HG03060 (cell line): ENCODE results near the gene IL4I1.

Experiments
- ATAC-seq: cut with Tn5 transposase; IDR thresholded peaks from one replicate; pipeline ENCODE4 v1.9.1; 2021; ENCODE audit warnings: low read depth, moderate number of reproducible peaks; ENCODE audit not compliant: unreplicated experiment

Gene IL4I1

DNA sequence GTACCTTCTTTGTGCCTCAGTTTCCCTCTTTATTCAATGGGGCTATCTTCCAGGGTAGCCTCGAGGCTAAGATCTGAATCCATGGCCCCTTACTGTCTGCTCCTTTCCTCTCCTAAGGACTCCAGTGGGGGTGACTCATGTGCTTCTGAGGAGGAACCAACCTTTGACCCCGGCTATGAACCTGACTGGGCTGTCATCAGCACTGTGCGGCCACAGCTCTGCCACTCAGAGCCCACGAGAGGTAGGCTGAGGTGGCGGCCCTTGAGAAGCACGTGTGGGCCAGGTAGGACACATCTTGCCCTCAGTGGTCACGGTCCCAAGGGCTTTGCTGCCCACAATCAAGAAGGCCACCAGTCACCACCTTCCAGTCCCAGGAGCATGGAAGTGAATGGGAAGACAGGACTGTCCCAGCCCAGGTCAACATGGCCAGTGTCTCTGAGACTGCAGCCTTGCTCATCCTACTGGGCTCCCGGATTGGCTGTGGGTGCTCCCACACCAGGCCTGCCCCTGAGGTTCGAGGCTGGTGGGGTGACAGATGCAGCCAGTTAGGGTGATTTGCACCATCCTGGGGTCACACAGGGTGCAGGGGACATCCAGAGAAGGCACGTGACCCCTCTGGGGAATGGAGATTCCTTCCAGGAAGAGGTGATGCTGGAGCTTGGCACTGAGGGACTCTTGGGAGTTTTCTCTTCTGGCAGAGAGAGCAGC, 16.4 kb downstream of the IL4I1 start:
- no peak for ATAC-seq

DNA sequence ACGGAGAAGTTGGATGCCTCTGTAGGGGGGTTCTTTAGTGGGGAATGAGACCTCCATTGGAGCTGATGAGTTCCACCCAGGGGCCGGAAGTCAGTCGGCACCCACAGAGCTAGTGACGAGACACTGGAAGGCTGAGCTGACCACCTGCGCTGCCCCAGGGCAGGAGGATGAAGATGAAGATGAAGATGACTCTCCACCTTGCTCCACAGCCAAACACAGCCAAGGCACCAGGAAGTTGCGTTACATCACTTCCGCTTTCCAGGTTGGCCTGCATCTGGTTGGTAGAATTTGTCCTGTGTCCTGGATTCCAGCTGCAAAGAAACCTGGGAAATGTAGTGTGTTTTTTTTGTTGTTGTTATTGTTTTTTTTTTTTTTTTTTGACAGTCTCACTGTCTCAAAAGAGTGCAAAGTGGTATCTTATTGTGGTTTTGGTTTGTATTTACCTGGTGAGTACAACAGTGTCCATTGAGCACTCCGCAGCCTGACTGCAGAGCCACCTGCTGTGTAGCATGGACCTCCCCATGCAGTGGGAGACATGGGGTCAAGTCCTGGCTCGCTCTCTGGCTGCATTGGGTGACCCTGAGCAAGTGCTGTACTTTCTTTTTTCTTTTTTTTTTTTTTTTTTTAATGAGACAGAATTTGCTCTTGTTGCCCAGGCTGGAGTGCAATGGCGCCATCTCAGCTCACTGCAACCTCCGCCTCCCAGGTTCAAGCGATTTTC, 17.3 kb downstream of the IL4I1 start:
- ATAC-seq = no peak

DNA sequence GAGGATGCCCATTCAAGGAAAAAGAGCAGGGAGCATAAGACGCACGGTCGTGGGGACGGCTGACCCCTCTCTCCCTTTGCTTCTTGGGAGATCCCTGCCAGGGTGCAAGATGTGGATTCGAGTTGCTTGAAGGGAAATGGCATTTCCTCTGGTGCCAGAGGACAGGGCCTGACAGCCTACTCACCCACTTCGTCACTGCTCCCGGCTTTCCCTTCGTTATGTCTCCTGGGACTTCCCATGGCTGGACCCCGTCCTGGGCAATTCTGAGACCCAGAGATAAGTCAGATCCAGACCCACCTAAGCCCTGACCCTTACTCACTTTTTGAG, 18.0 kb downstream of the IL4I1 start:
- no peak for ATAC-seq

DNA sequence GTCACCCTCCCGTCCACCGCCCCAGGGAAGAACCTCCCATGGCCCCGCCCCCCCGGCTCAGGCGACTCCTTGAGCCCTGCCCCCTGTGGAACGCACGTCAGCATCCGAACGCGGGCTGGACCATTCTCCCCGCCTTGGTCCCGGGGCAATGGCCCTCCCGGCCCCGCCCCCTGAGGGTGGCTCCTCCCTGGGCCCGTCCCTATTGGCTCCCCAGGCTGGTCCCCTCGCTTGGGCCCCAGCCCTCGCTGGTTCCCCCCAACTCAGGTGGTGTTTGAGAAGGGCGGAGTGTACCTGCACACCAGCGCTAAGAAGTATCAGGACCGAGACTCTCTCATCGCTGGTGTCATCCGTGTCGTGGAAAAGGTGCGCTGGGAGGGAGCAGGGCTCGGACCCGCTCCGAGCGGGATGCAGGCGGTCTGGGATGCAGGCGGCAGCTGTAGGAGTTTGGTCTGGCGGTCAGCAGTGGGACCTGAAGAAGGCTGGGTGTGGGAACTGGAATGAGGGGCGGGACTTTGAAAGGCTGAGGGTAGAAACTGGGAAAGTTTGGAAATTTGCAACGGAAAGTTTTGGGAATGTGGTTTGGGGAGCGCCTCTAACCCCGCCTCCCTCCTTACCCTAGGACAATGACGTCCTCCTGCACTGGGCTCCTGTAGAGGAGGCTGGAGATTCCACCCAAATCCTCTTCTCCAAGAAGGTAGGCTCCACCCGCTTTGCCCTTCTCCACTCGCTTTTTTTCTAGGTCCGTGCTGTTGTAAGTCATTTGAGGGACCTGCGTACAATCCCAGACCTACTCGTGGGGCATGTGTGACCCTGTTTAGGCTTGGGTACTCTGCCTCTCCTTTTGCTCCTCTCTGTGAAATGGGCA, 18.6 kb downstream of the IL4I1 start:
- ATAC-seq = peak; percentile 16

DNA sequence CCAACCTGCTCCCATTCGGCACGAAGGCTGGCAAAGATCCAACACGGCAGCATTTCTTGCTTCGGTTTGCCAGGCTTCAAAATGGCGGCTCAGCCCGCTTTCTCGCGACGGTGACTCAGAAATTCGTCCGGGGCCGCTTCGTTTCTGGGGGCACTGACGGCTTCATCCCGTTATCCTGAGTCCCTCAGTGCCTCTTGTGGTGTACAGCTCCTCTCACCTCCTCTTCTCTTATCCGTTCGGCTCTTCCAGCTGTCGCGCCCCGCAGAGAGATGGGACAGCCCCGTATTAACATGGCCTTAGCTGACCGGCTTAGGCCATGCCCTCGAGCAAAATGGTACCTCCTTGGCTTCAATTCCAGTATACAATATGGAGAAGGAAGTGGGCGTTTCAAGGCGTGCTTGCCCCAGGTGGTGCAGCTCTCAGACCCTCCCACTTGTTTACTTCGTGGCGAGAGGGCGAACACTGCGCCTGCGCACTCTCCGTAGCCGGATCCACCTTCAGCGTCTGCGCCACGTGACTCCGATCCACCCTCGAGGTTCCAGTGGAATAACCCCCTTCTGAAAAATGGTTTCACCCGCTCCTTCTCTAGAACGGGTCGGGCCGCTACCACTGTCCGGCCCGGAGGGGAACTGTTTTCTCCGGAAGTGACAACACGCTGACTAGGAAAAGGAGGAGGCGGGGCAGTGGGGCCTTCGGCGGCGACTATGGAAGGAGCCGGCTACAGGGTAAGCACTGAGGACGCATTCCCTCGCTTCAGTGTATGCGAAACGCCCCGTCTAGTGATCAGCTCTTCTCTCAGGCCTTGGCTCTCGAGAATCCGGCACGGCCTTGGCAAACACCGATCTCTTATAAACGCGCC, 19.4 kb downstream of the IL4I1 start, which contains the start of the genes AKT1S1 and TBC1D17:
AKT1S1 (minus strand) TSS at position 336 of the 859 bp plus-strand sequence. CDS start 4,060 bp downstream, outside the sequence.
TBC1D17 (plus strand) TSS at position 683 of the 859 bp plus-strand sequence; CDS start at position 705, 22 bp downstream.
- peak; percentile 60 for ATAC-seq

DNA sequence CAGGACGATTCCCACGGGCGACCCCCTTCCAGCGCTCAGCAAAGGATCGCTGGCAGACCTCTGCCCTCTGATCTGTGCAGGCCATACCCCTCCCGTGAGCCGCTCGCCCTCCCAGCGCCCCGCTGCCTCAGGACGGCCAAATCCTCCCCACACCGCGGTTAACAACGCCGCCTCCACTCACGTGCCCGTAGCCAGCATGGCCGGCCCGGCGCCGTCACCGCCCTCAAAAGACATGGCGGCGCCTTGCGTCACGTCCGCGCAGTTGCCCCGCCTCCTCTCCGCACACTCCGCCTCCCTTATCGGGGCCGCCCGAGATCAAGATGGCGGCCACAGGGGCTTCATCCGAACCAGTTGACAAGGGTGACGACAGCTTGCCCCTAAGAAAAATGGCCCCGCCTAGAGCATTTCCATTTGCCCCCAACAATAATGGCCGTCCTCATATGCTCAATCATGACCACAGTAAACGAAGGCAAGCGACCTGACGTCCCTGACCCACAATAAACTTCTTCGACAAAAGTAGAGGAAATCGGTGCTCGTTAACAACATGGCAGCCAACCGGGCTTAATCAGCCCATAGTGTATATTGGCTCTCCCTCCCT, 20.2 kb downstream of the IL4I1 start:
- ATAC-seq = peak; percentile 30

DNA sequence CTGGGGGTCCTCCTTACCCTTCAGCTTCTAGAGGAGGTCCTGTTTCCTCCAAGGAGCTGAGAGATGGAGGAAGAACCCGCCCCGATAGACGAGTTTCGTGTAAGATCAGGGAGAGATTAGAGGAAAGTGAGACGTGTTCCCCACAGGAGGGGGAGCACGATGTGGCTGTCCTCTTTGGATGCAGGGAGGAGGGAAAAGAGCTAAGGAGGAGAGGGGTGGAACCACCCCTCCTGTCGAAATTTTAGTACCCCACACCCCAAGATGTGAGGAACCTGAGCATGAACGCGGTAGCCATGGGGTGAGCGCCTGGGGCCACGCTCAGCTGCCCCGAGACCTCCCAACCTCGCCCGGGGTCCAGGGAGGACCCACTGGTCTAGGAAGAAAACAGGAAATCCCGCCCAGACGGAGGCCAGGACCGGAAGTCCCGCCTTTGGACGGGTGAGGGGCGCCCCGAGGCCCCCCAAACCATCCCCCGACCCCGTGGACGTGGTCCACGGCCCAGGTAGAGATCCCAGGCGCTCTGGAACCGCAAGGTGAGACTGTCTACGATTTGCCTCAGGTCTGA, 20.7 kb downstream of the IL4I1 start:
- ATAC-seq = no peak

DNA sequence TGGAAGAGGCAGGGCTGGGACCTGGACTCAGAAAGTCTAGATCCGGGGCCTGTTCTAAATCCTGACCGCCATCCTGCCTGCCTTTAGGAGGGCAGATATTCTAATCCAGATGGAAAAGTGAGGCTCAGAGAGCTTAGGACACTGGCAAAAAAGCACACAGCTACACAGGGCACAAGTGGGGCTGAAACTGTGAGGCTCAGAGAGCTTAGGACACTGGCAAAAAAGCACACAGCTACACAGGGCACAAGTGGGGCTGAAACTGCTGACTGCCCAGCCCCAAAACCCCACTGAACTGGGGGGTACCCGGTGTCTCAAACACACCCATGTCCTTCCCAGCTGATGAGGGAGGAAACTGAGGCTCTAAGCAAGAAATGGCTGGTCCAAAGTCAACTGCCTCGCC, 21.5 kb downstream of the IL4I1 start:
- no peak for ATAC-seq

DNA sequence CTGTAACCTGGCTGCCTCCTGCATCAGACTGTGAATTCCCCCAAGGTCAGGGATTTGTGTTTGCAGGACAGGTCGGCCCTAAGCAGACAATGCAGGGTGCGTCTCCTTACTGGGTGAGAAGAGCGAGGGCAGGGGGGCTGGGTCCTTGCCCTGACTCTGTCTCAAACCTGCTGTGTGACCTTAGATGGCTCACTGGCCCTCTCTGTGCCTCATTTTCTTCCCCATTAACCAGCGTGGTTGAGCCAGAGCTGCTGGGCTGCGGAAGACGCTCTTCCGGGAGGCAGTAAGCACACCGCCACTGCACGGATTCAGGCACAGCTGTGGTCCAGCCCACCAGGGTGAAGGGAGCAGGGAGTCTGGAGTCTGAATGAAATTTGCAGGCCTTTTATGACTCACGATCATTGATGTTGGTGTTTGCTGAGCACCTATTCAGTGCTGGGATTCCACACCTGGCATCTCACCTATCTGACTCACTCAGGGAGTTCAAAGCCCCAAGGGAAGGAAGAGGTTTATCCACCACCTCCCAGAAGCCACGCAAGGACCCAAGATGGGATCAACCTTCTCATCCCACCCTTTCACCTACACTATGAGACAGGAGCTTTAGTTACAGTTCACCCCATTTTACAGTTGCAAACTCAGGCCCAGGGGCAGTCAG, 22.1 kb downstream of the IL4I1 start:
- no peak for ATAC-seq

DNA sequence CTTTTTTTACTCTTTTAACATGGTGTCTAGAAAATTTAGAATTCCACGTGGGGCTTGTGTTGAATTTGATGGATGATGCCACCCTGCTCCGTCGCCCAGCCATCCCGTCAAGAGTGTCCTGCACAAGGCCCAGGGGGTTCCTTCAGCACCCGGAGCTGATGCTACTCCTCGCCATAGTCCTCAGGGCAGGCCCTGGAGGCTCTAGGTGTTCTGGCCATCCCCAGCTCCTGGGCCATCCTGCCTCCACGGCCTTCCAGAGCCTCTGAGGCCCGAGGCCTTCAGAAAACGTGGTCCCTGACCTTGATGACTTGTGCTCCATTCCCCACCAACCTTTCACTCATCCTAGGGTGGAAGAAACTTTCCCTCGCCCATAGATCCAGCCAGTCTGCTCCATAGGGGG, 22.9 kb downstream of the IL4I1 start:
- no peak for ATAC-seq

DNA sequence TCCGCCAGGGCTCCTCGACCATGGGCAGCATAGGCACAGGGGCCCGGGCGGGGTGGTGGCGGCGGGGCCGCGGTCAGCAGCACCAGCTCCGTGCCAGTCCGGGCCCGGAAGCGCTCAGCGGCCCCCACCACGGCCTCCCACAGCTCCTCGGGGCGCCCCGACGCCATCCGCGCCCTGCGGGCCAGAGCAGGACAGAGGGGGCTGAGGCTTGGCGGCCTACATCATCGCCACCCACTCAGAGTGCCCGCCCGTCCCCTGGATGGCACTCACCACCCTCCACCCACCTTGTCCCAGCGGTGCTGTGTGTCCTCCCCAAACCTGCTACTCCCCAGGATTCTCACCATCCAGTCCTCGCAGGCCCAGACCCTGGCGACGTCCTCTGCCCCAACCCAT, 23.6 kb downstream of the IL4I1 start:
- ATAC-seq = no peak

DNA sequence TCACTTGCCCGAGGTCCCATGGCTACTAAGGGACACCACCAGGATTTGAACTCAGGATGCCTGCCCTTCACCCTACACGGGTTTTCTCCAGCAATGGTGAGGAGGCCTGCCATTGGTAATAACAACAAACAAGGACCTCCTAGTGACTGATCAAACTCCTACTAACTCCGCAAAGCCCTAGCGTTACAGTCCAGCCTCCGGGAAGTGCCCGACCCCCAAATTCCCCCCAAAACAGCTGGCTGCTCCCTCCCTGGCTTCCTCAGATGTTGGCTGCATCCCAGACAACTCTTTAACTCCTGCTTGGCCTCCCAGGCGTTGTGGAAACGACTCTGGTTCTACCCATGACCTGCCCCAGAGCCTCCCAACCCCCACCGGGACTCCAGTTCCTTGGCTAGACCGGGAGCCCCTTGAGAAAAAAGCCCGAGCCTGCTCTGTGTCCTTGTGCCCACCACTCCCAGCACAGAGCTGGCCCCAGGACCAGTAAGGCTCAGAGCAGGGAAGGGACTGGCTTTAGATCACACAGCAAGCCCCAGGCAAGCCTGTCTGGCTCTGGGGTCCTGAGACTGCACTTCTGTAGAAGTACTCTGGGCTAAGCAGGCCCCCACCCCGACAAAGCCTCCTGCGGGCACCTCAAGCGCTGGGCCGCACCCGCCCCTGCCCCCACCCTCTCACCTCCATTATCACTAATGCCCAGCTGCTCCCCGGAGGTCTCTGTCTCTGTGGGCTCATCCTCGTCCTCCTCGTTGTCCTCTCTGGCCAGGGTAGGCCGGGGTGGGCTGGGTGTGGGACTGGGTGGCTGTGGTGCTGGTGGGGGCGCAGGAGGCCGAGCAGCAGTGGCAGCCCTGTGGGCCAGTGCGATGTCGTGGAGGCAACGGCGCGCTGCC, 24.2 kb downstream of the IL4I1 start:
- ATAC-seq = no peak

DNA sequence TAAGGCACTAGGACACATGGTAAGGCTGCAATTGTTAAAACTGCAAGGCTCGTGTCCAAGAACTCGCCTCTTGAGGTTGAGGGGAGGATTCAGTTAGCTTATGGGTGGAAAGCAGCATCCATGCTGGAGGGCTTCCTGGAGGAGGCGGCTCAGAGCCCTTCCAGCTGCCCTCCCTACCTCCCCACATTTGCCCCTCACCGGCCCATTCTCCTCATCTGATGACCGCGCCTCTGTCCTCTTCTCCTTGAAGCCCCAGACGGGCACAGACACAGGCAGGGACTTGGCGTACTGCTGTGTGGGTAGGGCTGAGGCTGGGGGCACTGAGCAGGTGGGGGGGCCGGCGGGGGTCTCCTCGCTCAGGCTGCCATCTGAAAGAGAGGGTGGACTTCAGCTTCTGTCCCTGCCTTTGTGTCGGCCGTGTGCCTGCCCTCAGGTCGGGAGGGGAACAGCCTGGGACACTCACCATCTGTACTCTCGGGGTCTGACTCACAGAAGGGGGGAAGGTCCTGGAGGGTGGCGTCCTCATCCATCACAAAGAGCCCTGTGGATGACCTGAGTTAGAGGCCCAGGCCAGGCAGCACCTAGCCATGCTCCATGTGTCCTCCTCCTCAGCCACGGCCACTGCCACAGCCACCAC, 25.2 kb downstream of the IL4I1 start:
- no peak for ATAC-seq

DNA sequence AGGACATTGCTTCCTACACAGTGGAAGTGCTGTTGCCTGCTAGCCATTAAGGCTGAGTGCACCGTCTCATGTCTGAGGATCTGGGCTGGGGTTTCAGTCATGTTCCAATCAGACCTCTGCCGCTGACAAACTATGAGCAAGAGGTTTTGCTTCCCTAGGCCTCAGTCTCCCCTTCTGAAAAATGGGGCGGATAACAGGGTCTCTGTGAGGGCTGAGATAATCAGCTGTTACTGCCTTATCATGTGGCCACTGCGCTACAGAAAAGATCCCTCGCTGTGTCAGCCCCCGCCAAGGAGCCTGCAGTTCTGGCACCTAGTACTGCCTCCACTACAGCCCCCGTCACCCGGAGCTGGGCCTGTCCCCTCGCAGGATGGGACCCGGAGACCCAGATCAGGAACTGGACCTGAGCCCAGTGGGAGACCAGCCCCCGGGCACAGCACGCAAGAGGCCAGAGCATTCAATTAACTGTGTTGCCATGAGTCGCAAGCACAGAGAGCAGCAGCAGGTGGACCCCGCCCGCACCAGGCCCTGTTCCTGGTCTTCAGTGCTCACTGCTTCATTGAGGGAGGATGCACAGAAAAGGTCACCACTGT, 26.3 kb downstream of the IL4I1 start:
- no peak for ATAC-seq

DNA sequence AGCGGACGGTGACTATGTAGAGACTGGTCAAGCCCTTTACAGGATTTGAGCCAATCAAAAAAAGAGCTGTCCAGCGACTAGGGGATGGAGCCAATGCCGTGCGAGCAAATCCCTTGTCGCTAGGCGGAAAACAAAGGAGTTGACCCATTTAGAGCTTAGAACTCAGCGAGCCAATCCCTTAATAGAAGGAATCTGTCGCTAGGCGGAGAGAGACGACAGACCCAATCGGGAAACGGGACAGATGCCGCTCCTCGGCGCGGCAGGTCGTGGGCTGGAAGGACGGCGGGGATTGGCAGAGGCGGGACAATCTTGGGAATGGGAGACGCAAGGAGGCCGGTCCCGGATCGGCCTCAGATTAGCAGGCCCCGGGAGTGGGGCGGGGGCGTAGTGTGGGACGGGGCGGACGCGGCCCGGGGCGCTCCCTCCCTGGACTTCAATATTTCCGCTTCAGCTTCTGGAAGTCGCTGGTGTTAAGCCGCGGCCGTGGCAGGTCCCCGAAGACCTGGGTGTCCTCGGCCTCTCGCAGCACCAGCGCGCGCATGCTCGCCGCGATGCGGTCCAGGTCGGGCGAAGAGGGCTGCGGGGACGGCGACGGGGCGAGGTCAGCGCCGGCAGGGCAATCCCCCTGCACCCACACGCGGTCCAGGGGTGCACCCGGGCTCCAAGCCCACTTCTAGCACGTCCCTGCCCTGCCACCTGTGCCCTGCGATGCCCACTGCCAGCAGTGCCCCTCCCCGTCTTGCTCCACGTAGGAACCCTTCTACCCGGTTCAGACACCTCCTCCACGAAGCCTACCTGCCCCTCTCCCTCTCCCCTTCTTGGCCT, 27.0 kb downstream of the IL4I1 start:
- peak; percentile 78 for ATAC-seq

DNA sequence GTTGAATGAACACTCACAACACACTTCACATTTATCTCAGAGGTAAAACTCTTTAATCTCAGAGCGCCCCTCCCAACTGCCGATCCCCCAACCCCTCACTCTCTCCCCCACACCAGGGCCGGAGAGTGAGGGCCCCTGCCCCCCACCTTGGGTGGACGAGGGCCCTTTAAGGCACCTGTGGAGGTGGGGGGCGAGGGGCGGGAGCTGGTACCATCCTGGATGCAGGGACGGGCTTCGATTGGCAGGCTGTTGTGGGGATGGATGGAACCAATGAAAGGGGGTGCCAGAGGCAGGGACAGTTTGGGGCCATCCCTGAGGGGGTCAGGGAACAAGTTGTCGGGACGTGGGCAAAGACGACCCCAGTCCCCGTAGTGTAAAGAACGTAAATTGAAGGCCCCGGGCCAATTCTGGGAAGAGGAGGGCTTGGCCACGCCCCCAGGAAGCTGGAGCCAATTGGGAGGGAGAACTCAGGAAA, 27.6 kb downstream of the IL4I1 start:
- ATAC-seq = peak; percentile 5
